Measurements from ENCODE around the gene SELE. TPM values are rescaled to one million over a fixed set of nuclear protein-coding genes. Genes with fewer than 3 reads are reported as not detected.

Gene SELE
- total RNA-seq, 1 experiment from 2014 or later = not detected

DNA sequence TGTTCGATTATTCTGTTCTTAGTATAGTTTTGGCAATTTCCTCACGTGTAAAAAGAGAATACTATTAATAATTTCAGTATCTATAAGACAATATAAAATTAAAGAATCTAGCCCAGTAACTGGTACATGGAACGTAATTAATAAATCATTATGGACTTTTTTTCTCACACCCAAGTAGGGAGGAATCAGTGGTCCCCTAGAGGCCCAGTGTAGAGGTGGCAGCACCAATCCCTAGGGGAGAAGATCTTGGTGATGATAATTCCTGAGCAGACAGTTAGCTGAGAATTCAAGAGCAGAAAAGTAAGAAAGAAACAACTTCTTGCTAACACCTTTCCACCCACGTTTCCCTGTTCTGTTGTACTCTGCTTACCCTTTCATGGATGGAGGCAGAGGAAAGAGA lies 19.7 kb upstream of the SELE start:
- ChIA-PET CTCF (no interaction called here), POLR2A (no interaction called here)
- H3K4me3 Mint-ChIP-seq = no peak overlapping the region
- H3K36me3 Mint-ChIP-seq = peaks cover 3% of the 10 kb centered on the region; the same call in 1 of the 2 replicates
- DNase-seq (ENCODE audit: low spot score) = no peak
- peak; percentile 81 for ATAC-seq
- peaks cover 7% of the 10 kb centered on the region; the same call in 1 of the 2 replicates for H3K9me3 Mint-ChIP-seq
- no peaks in the 10 kb centered on the region for H3K27me3 Mint-ChIP-seq (ENCODE audit: low read depth)
- H3K4me1 Mint-ChIP-seq = no peaks in the 10 kb centered on the region
- H3K27ac Mint-ChIP-seq = no peak overlapping the region
- TF ChIP-seq NFE2L1 (CRISPR knock-in tag; IDR thresholded peaks at IDR 0.05) (no peak), ZNF396 (CRISPR knock-in tag; IDR thresholded peaks at IDR 0.05; ENCODE audit: borderline replicate concordance) (no peak), FOXP1 (CRISPR knock-in tag; IDR thresholded peaks at IDR 0.05; ENCODE audit: borderline replicate concordance) (no peak), SMAD3 (CRISPR knock-in tag; IDR thresholded peaks at IDR 0.05; ENCODE audit: borderline replicate concordance) (no peak), ZNF416 (CRISPR knock-in tag; IDR thresholded peaks at IDR 0.05) (no peak), CREB1 (CRISPR knock-in tag; IDR thresholded peaks at IDR 0.05) (no peak)
- TF ChIP-seq, protein P1, sequence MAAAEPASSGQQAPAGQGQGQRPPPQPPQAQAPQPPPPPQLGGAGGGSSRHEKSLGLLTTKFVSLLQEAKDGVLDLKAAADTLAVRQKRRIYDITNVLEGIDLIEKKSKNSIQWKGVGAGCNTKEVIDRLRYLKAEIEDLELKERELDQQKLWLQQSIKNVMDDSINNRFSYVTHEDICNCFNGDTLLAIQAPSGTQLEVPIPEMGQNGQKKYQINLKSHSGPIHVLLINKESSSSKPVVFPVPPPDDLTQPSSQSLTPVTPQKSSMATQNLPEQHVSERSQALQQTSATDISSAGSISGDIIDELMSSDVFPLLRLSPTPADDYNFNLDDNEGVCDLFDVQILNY (CRISPR knock-in tag; IDR thresholded peaks at IDR 0.05) = no peak
- TF ChIP-seq, protein P2, sequence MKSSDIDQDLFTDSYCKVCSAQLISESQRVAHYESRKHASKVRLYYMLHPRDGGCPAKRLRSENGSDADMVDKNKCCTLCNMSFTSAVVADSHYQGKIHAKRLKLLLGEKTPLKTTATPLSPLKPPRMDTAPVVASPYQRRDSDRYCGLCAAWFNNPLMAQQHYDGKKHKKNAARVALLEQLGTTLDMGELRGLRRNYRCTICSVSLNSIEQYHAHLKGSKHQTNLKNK (CRISPR knock-in tag; IDR thresholded peaks at IDR 0.05) = no peak
- TF ChIP-seq, protein P3, sequence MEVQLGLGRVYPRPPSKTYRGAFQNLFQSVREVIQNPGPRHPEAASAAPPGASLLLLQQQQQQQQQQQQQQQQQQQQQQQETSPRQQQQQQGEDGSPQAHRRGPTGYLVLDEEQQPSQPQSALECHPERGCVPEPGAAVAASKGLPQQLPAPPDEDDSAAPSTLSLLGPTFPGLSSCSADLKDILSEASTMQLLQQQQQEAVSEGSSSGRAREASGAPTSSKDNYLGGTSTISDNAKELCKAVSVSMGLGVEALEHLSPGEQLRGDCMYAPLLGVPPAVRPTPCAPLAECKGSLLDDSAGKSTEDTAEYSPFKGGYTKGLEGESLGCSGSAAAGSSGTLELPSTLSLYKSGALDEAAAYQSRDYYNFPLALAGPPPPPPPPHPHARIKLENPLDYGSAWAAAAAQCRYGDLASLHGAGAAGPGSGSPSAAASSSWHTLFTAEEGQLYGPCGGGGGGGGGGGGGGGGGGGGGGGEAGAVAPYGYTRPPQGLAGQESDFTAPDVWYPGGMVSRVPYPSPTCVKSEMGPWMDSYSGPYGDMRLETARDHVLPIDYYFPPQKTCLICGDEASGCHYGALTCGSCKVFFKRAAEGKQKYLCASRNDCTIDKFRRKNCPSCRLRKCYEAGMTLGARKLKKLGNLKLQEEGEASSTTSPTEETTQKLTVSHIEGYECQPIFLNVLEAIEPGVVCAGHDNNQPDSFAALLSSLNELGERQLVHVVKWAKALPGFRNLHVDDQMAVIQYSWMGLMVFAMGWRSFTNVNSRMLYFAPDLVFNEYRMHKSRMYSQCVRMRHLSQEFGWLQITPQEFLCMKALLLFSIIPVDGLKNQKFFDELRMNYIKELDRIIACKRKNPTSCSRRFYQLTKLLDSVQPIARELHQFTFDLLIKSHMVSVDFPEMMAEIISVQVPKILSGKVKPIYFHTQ (CRISPR knock-in tag; IDR thresholded peaks at IDR 0.05) = no peak
- TF ChIP-seq, protein P4, sequence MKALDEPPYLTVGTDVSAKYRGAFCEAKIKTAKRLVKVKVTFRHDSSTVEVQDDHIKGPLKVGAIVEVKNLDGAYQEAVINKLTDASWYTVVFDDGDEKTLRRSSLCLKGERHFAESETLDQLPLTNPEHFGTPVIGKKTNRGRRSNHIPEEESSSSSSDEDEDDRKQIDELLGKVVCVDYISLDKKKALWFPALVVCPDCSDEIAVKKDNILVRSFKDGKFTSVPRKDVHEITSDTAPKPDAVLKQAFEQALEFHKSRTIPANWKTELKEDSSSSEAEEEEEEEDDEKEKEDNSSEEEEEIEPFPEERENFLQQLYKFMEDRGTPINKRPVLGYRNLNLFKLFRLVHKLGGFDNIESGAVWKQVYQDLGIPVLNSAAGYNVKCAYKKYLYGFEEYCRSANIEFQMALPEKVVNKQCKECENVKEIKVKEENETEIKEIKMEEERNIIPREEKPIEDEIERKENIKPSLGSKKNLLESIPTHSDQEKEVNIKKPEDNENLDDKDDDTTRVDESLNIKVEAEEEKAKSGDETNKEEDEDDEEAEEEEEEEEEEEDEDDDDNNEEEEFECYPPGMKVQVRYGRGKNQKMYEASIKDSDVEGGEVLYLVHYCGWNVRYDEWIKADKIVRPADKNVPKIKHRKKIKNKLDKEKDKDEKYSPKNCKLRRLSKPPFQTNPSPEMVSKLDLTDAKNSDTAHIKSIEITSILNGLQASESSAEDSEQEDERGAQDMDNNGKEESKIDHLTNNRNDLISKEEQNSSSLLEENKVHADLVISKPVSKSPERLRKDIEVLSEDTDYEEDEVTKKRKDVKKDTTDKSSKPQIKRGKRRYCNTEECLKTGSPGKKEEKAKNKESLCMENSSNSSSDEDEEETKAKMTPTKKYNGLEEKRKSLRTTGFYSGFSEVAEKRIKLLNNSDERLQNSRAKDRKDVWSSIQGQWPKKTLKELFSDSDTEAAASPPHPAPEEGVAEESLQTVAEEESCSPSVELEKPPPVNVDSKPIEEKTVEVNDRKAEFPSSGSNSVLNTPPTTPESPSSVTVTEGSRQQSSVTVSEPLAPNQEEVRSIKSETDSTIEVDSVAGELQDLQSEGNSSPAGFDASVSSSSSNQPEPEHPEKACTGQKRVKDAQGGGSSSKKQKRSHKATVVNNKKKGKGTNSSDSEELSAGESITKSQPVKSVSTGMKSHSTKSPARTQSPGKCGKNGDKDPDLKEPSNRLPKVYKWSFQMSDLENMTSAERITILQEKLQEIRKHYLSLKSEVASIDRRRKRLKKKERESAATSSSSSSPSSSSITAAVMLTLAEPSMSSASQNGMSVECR (CRISPR knock-in tag; IDR thresholded peaks at IDR 0.05; ENCODE audit: borderline replicate concordance) = no peak
- TF ChIP-seq, protein P5, sequence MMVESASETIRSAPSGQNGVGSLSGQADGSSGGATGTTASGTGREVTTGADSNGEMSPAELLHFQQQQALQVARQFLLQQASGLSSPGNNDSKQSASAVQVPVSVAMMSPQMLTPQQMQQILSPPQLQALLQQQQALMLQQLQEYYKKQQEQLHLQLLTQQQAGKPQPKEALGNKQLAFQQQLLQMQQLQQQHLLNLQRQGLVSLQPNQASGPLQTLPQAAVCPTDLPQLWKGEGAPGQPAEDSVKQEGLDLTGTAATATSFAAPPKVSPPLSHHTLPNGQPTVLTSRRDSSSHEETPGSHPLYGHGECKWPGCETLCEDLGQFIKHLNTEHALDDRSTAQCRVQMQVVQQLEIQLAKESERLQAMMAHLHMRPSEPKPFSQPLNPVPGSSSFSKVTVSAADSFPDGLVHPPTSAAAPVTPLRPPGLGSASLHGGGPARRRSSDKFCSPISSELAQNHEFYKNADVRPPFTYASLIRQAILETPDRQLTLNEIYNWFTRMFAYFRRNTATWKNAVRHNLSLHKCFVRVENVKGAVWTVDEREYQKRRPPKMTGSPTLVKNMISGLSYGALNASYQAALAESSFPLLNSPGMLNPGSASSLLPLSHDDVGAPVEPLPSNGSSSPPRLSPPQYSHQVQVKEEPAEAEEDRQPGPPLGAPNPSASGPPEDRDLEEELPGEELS (CRISPR knock-in tag; IDR thresholded peaks at IDR 0.05) = no peak

DNA sequence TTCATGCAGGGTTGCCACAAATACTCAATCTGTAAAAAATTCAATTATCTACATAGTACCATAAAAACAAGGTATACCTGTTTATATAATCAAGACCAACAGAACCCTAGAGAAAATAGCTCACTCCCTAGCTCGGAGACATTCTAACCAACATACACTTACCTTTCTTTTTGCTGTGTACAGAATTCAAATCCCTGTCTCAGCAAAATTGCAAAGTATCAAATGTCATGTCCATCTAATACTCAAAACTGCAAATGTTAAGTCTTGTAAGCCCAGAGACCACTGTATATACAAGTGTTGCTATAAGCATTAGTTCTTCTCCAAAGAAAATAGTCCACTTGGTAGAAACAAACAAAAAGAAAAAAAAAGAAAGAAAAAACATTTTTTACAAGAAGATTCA lies 16.2 kb upstream of the SELE start:
- H3K9me3 Mint-ChIP-seq = no peaks in the 10 kb centered on the region
- no peaks in the 10 kb centered on the region for H3K27me3 Mint-ChIP-seq (ENCODE audit: low read depth)
- ChIA-PET CTCF (no interaction called here), POLR2A (no interaction called here)
- ATAC-seq (no peak), DNase-seq (ENCODE audit: low spot score) (no peak)
- H3K4me1 Mint-ChIP-seq = peaks cover 16% of the 10 kb centered on the region
- H3K4me3 Mint-ChIP-seq = no peak overlapping the region
- no peaks in the 10 kb centered on the region for H3K36me3 Mint-ChIP-seq
- H3K27ac Mint-ChIP-seq = no peak overlapping the region
- TF ChIP-seq, protein P5 (CRISPR knock-in tag; IDR thresholded peaks at IDR 0.05) = no peak
- no peak for TF ChIP-seq ZNF423 (CRISPR knock-in tag; IDR thresholded peaks at IDR 0.05)
- TF ChIP-seq, protein P6, sequence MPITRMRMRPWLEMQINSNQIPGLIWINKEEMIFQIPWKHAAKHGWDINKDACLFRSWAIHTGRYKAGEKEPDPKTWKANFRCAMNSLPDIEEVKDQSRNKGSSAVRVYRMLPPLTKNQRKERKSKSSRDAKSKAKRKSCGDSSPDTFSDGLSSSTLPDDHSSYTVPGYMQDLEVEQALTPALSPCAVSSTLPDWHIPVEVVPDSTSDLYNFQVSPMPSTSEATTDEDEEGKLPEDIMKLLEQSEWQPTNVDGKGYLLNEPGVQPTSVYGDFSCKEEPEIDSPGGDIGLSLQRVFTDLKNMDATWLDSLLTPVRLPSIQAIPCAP (CRISPR knock-in tag; IDR thresholded peaks at IDR 0.05) = no peak
- TF ChIP-seq CREM (CRISPR knock-in tag; IDR thresholded peaks at IDR 0.05) = no peak
- TF ChIP-seq, protein P7, sequence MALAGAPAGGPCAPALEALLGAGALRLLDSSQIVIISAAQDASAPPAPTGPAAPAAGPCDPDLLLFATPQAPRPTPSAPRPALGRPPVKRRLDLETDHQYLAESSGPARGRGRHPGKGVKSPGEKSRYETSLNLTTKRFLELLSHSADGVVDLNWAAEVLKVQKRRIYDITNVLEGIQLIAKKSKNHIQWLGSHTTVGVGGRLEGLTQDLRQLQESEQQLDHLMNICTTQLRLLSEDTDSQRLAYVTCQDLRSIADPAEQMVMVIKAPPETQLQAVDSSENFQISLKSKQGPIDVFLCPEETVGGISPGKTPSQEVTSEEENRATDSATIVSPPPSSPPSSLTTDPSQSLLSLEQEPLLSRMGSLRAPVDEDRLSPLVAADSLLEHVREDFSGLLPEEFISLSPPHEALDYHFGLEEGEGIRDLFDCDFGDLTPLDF (CRISPR knock-in tag; IDR thresholded peaks at IDR 0.05) = no peak
- no peak for TF ChIP-seq ZNF416 (CRISPR knock-in tag; IDR thresholded peaks at IDR 0.05)
- TF ChIP-seq, protein P2 (CRISPR knock-in tag; IDR thresholded peaks at IDR 0.05) = no peak
- no peak for TF ChIP-seq ATF1 (CRISPR knock-in tag; IDR thresholded peaks at IDR 0.05)
- no peak for TF ChIP-seq ZNF138 (CRISPR knock-in tag; conservative IDR thresholded peaks at IDR 0.05)
- no peak for TF ChIP-seq NFATC4 (CRISPR knock-in tag; IDR thresholded peaks at IDR 0.05)
